Fibroblast of the aortic adventitia (primary cell): ENCODE results near the gene STARD9. TPM values are rescaled to one million over a fixed set of nuclear protein-coding genes. Genes with fewer than 3 reads are reported as not detected.

Experiments
- DNase-seq: peaks from one replicate; pipeline ENCODE4 v3.0.0-alpha.2; 2010; ENCODE audit warnings: low read depth
- H3K4me3 ChIP-seq: 2 replicates; pipeline ENCODE4 v1.5.1; 2011; ENCODE audit warnings: low read depth, mild to moderate bottlenecking, control low read depth, low read length, moderate library complexity
- CTCF ChIP-seq: IDR thresholded peaks from 2 replicates; pipeline ENCODE4 v1.5.1; 2011; ENCODE audit warnings: mild to moderate bottlenecking, low read length, control low read depth, inconsistent platforms; ENCODE audit not compliant: insufficient read depth
- total RNA-seq: library from RNA; depleted of rRNA; stranded (reverse); fragments of >200 nt; gene quantifications from 2 replicates; pipeline ENCODE4 v1.2.3, GENCODE V29; 2012; ENCODE audit warnings: low replicate concordance

Gene STARD9
- total RNA-seq, 1 donor, result 8.0 TPM

GRCh38 chr15:42730536-42730935, 155.1 kb downstream of the STARD9 start:
- H3K4me3 ChIP-seq, result no peak overlapping the region
- TF ChIP-seq CTCF, result no peak
- DNase-seq, result no peak

DNA sequence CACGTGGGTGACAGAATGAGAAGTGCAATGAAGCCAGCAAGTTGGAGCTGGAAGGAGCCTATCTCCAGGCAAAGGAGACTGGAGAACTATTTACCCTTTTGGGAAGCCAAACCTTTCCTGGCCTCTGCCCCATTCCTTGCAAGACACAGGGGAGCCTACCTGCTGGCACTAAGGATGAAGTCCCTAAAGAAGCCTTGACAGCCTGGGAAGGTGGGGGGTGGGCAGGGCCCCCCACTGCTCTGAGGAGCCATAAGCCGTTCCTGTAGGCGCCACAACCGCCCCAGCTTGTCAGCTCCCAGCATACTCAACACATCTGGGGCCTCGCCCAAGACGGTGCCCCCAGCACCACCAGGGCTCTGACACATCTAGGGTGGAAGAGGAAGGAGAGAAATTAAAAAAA, 156.1 kb downstream of the STARD9 start:
- no peak overlapping the region for H3K4me3 ChIP-seq
- DNase-seq, result no peak
- TF ChIP-seq CTCF, result no peak

DNA sequence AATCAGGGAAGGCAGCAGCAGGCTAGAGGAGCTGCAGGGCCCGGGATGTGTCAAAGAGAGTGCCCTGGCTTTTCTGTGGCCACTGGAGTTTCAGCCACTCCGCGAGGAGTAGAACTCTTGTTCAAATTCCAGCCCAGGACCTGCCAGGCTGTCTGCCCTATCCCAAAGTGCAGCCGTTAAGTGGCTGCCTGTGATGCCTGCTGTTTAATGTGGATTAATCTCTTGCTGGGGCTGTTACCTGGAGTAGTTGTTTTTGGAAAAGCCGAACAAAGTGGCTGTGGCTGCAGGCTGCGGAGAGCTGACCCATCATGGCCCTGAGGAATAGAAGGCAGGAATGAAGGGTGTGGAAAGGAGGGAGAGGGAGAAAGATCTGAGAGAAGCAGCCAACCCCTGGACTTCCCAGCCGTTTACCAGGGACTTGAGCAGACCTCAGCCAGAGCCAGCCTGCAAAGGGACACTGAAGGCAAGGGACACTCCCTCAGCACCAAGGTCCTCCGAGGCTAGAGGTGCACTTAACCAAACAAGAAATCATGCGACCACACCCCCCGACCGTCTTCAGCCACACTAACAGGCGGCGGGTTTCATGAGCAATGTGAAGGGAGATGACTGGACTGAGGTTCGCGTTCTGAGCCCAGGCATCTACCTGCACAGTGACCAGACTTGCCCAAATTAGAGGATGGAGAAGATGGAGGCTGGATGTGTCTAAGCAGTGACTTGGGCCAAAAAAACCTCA, 156.9 kb downstream of the STARD9 start:
- no peak overlapping the region for H3K4me3 ChIP-seq
- DNase-seq, result no peak
- no peak for TF ChIP-seq CTCF

DNA sequence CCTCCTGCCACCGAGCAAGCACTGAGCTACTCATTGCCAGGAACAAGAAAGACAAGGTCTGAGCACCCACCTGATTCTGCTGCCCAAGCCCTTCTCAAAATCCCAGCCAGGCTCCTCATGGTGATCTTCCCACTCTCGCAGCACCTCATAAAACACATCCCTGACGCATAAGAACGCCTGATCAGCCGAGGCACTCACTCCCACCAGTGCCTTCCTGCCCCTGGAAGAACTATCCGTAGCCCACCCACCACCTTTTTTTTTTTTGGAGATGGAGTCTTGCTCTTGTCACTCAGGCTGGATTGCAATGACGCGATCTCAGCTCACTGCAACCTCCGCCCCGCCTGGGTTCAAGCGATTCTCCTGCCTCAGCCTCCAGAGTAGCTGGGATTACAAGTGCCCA, 157.6 kb downstream of the STARD9 start:
- H3K4me3 ChIP-seq, result no peak overlapping the region
- no peak for DNase-seq
- no peak for TF ChIP-seq CTCF

- no peak for DNase-seq
- H3K4me3 ChIP-seq, result no peak overlapping the region
- no peak for TF ChIP-seq CTCF
Observed at GRCh38 chr15:42734076-42734672, 158.8 kb downstream of the STARD9 start.

DNA sequence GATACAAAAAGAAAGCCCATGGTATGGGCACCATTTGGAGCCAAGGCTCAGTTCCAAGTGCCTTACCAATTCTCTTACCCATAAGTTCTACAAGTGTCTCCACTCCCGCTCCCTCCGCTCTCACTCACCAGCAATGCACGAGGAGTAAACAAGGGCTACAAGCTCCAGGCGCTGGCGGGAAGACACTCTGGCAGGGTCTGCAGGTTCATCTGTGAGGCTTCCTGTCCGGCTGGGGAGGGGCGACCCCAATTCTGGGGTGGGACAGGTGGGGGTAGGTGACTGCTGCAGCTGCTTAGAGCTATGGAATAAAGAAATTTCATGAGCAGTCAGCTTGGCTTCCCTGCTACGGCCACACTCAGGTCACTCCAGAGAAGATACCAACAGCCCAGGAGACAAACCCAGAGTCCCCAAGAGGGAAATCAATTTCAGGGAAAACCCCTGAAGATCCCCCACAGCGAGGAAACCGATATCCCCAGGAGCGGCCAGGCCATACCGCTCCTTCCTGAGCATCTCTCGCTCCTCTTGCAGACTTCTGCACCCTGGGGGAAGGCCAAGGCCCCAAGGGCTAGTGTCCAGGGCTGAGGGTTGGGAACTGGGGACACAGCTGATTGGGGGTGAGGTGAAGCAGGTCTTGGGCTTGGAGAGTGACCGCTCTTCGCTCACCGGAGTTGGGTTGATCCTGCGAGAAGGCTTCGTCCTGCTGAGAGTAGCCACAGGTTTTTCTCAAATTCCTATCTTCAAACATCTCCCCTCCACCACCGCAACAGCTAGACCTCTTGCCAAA, 160.2 kb downstream of the STARD9 start:
- no peak for TF ChIP-seq CTCF
- no peak for DNase-seq
- peak overlapping the region; percentile 90 for H3K4me3 ChIP-seq
